HG03060 (cell line): ENCODE results near the gene IFT20.
"Not testable (repeated sequence)": the region's sequence is repeated elsewhere in the genome, so short reads cannot be mapped to it uniquely, and the experiment has no call there.

Experiments
- ATAC-seq: cut with Tn5 transposase; IDR thresholded peaks from one replicate; pipeline ENCODE4 v1.9.1; 2021; ENCODE audit warnings: low read depth, moderate number of reproducible peaks; ENCODE audit not compliant: unreplicated experiment

IFT20 gene

DNA sequence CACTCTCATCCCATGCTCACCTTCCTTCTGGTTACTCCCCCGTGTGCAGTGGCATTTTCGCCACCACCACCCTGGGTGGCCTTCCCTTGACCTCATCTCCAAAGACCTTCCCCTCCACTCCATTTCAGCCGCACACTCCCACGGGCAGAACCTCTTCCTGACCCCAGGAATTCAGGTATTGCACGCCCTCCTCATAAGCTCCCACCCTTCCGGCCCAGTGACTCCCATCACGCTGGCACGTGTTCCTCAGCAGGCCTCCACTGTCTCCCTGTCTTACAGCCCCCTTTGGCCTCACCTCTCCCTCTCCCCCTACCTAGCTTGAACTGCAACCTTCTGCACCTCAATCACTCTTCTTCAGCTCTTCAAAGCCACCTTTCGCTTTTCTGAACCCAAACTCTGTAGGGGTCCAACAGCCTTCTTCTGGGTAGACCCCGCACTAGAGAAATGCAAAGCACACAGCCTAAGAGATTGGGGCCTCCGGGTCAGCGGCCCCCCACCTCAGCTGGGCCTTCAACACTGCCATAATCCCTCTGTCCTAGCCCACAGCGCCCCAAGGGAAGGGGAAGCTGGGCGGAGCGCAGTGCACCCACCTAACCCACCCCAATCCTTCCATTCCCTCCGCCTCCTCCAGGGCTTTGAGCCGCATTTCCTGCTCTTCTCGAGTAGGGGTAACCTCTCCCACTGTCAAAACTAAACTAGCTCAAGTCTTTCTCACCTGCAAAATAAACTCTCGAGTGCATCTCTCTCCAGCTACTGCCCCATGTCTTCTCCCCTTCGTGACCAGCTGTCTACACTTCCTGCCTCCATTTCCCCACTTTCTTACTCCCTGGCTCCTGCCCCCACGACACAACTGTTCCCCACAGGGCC lies 17.9 kb downstream of the IFT20 start:
- ATAC-seq = no peak

DNA sequence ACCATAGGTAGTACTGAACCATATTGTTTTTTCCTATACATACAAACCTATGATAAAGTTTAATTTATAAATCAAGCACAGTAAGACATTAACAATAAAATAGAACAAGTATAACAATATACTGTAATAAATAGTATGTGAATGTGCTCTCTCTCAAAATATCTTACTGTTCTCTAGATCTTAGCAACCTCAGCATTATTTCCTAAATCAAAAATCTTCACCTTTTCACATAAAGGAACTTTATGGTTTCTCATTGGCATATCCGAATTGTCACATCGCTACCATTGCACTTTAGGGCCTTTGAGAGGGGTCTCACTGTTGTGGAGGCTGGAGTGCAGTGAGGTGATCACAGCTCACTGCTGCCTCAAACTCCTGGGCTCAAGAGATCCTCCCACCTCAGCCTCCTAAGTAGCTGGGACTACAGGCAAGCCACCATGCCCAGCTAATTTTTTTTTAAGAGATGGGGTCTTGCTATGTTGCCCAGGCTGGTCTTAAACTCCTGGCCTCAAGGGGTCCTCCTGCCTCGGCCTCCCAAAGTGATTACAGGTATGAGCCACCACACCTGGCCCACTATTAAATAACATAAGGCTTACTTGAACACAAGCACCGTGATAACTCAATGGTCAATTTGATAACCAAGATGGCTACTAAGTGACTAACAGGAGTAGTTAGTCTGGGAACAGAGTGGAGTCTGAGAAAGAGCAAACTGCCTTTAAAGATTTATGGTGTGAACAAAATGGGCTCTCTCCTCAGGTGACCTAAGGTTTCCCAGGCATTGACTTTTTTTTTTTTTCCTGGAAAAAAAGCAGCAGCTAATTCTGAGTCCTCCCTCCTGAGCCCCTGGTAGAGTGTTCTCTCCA lies 19.2 kb downstream of the IFT20 start:
- ATAC-seq = no peak

DNA sequence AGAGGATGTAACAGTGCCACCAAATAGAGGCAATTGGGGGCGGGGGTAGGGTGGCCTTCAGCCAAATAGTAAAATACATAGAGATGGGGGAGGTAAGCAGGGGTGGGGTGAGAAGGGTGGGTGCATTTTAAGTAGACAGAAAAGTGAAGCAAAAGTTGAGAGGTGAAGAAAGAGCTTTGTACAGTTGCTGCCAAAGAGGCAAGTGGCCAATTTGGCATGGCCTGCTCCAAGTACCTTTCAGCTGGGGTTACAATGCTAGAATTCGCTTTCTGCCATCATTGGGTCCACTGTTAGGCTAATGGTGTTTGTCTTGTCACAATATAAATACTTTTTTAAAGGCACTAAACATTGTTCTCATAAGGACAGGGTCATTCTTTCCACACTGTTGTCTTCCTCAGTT lies 21.4 kb downstream of the IFT20 start:
- no peak for ATAC-seq

DNA sequence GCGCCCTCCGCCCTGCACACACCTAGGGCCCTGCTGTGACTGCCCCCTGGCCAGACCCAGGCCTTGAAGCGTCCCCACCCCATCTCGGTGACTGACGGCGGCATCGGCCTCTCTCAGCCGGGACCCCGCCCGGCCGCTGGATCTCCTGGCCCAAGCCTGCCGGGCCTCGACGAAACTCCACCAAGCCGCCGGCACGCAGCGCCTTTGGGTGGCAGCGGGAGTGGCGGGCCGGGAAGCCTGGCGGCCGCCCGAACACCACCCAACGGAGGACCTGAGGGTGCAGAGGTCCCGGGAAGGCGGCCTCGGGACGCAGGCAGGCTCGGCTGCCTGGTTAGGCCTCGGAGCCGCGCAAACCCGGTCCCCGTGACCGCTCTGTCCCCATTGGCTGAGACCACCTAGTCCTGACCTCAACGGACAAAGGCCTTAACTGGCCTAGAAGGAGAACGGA lies 28.3 kb downstream of the IFT20 start:
- ATAC-seq = no peak

DNA sequence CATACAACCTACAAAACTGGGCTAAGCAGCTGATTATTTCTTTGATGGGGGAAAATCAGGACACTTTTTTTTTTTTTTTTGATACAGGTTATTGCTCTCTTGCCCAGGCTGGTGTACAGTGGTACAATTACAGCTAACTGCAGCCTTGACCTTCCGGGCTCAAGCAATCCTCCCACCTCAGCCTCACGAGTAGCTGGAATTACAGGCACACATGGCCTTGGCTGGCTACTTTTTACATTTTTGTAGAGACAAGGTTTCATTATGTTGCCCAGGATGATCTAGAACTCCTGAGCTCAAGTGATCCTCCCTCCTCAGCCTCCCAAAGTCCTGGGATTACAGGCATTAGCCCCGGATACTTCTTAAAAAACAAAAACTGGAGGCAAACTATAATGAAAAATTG lies 36.8 kb downstream of the IFT20 start:
- ATAC-seq = no peak

DNA sequence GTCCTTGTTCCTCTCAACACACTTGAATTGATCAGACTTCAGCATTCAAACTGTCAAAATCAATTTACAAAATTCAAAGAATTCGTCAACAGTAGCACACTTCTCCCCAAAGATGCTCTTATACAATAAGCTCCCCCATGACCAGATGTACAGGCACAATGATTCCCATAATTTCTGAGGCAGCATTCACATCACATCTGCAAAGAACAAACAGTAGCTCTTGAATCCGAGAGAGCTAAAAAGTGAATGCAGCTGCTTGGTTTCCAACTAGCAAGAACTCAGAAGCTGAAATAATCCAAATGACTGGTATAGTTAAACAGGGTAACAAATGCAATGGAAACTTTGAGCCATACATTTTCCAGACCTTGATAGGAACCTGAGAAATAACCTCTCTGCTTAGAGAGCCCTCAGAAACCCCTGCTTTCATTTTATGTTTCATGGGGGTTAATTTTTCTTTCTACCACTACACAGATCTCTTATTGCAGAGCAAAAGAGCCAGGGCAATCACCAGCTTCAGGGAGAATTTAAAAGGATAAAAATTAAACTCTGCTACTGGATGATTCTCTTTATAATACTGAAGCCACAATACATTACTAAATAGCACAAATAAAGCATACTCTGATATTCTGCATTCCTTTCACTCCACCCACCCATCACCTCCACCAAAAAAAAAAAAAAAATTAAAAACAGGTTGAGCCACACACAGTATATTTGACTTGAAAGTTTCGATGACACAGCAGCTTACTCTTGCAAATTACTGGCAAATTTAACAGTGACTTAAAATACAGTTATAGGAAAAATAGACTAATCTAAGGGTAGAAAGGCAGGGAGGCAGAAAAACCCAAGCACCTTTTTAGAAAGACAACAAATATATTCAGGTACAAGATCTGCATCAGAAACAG lies 39.3 kb downstream of the IFT20 start:
- no peak for ATAC-seq

DNA sequence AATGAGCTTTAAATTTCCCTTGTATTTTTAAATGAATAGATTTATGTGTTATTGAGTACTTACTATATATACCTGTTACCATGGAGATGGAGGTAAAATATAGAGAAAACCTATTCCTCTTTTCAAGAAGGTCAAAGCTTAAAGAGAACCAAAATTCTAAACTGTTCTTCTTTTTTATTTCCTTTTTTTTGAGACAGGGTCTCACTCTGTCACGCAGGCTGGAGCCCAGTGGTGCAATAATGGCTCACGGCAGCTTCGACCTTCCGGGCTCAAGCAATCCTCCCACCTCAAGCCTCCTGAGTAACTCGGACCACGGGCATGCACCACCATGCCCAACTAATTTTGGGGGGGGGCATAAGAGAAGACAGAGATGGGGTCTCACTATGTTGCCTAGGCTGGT lies 41.3 kb downstream of the IFT20 start:
- ATAC-seq = no peak

DNA sequence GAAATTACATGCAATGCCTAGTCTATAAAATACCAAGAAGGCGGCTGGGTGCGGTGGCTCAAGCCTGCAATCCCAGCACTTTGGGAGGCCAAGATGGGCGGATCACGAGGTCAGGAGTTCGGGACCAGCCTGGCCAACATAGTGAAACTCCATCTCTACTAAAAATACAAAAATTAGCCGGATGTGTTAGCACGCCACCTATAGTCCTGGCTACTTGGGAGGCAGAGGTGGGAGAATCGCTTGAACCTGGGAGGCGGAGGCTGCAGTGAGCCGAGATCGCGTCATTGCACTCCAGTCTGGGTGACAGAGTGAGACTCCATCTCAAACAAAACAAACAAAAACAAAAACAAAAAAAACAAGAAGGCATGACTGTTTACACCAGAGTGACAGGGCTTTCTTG lies 42.4 kb downstream of the IFT20 start:
- ATAC-seq = not testable (repeated sequence)

DNA sequence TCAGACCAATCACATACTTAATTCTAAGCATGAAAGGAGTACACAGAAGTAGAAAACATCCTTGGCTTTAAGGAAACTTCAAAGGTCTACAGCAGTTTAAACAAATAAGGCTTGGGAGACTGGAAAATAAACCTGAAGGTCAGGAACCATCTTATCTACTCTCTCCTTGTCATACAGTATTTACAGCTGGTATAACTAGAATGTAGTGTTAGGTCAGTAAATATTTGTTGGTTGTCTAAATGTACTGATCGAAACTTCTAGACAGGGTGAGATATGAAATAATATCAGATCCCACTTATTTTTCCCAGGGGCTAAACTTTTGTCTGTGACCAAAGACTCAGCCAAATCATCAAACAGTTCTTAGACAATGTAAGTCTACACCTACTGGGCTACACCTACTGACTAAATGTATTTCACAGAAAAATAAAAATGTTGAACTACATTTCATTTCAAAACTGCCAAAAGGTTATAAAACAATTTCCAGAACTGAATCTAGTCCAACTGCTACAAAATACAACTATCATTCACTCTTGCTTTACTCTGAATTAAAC lies 43.4 kb downstream of the IFT20 start:
- no peak for ATAC-seq

DNA sequence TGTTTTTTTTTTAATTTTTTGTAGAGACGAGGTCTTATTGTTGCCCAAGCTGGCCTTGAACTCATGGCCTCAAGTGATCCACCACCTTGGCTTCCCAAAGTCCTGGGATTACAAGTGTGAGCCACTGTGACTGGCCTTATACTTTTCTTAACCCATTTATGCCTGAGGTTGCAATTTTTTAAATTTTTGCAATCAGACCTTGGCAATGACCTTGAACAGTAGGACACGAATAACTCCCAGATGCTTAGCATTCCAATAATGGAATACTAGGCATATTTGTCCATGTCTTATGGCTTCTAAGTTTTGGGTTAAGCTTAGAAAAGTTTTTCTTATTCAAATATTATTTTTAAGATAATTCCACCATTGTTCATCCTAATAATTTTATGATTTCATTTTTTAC lies 44.6 kb downstream of the IFT20 start:
- ATAC-seq = no peak

DNA sequence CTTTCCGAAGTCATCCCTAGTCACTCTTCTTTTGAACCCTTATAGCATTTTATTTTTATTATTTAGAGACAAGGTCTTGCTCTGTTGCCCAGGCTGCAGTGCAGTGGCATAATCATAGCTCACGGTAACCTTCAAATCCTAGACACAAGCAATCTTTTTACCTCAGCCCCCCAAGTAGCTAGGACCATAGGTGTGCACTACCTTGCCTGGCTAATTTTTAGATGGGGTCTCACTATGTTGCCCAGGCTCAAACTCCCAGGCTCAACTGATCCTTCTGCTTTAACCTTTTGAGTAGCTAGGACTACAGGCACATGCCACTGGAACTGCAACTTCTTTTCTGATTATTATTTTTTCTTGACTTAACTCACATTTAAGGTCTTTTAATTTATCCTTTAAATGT lies 49.3 kb downstream of the IFT20 start:
- ATAC-seq = no peak

DNA sequence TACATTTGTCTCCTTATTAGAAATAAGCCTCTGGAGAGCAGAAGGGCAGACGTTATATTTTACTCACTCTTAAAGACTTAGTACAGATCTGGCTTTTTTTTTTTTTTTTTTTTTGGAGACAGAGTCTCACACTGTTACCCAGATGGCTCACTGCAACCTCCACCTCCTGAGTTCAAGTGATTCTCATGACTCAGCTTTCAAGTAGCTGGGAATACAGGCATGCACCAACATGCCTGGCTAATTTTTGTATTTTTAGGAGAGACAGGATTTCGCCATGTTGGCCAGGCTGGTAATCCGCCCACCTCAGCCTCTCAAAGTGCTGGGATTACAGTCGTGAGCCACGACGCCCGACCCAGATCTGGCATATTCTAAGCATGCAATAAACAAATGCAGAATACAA lies 52.7 kb downstream of the IFT20 start:
- no peak for ATAC-seq

DNA sequence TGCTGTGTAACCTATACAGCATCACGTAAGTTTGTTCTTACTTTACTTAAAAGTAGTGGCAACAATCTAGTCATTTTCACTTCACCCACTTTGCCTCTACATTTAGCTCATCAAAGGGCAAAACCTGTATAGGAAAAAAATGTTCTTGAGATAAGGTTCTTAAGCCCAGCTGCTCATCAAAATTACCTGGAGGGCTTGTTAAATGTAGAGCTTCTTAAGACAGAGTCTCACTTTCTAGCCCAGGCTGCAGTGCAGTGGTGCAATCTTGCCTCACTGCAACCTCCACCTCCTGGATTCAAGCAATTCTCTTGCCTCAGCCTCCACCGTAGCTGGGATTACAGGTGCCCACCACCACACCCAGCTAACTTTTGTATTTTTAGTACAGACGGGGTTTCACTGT lies 54.4 kb downstream of the IFT20 start:
- no peak for ATAC-seq

DNA sequence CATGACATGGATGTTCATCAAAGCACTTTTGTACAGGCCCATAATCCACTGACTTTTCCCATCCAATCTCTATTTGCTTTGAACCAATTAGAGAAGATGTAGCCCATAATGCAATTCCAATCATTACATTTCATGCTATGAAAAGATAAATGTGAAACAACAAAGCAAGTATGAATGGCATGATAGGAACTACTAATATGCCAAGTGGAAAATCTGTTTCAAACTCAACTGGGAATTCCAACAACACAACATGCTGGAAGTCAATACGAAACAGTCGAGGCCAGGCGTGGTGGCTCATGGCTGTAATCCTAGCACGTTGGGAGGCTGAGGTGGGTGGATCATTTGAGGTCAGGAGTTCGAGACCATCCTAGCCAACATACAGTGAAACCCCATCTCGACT lies 55.9 kb downstream of the IFT20 start:
- ATAC-seq = no peak
